ENCODE results near the gene MRPS7.
"Not testable (repeated sequence)": the region's sequence is repeated elsewhere in the genome, so short reads cannot be mapped to it uniquely, and the experiment has no call there.

MRPS7 gene

DNA sequence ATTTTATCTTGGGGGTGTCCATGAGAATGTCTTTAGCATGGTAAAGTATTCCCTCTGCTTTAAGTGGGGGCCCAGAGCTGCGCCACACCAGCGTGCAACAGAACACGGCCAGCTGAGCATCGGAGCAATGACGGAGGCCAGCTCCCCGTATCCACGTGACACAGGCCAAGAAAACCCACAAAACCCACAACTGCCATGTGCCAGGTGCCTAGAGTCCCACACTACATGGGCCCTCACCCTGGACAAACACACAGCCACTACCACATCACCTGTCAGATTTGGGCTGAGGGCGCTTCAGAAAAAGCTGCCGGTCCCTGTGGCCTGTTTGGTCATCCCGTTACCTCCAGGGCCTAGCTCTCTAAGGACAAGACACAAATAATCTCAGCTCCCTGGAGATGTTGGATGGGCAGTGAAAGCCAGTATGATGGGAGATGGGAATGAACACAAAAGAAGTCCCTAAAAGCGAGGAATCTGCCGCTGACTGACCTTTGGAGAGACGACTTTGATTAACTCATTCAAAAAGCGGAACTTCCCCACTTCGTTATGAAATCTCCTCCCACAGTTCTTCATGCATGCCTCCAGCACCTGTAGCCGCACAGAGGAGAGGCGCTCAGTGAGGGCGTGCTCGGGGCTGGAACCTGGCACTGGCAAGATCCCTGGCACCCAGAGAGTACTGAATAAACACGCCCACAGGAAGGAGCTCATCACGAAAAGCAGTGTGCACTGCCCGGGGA lies 17.4 kb upstream of the MRPS7 start:
- no peak for DNase-seq

DNA sequence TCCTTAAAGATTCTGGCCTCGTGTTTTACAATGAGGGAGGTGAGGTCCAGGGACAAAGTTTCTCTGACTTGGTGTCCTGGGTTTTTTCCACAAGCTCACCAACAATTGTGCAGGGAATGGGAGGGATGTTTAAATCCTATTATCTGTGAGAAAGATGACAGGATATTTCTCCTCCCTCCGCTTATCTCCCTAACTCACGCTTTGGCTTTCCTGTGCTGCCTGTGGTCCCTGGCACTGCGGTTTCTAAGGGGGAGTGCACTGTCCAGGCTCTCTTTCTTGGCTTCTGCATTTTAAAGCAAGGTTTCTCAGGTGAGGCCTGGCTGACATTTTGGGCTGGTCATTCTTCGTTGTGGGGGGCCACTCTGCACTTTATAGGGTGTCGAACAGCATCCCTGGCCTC lies 16.7 kb upstream of the MRPS7 start:
- DNase-seq = no peak

DNA sequence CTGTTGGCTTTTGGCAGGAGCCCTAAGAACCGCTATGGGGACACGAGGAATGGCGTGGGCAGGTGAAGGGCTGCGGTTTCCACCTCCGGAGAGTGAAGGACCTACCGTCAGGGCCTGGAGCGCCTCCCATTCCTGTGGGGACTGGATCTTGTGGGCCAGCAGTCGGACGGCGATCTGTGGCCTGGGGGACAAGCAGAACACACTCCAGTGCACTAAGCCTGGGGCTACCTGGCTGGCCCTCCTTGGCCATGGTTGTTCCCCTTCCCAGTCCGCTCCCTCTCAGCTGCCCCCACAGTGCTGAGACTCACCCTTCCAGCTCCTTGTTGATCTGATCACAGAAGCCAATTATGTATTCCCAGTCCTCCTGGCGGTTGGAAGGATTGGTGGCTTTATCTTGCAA lies 15.3 kb upstream of the MRPS7 start:
- DNase-seq = no peak

DNA sequence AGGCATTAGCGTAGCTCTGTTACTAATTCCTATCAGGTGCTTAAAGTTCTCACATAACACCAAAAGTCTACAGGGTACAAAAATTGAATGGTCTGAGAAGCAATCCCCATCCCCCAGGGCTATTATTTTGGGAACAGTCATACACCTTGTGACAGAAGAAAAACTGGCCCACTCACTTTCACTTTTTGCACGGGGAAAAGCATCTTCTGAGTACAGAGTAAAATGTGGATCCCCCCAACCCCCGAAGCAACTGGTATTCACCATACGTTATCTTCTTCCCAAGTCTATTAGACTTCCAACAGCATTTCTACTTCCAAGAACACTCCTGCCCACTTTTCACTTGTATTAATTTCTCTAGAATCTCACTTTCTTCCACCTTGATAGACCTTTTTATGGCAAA lies 12.1 kb upstream of the MRPS7 start:
- no peak for DNase-seq

DNA sequence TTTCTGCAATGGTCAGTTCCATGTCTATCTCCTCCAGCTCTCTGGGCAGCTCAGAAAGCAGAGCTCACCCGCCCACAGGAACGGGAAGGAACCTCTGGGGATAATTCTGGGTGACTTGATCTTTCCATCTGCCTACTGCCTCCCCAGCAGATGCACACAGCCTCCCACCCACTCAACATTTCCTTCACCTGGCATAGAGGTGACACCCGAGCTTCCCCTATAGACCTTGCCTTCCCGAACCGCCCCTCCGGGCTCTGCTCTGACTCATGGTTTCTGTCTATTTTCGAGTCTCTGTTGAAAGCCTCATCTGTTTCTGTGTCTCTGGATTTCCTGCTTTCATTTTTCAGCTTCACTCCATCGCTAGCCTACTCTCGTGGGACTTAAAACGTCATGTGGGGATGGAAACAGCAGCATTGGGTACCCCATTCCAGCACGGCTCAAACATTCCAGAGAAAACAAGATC lies 11.6 kb upstream of the MRPS7 start:
- peak; percentile 74 for DNase-seq

DNA sequence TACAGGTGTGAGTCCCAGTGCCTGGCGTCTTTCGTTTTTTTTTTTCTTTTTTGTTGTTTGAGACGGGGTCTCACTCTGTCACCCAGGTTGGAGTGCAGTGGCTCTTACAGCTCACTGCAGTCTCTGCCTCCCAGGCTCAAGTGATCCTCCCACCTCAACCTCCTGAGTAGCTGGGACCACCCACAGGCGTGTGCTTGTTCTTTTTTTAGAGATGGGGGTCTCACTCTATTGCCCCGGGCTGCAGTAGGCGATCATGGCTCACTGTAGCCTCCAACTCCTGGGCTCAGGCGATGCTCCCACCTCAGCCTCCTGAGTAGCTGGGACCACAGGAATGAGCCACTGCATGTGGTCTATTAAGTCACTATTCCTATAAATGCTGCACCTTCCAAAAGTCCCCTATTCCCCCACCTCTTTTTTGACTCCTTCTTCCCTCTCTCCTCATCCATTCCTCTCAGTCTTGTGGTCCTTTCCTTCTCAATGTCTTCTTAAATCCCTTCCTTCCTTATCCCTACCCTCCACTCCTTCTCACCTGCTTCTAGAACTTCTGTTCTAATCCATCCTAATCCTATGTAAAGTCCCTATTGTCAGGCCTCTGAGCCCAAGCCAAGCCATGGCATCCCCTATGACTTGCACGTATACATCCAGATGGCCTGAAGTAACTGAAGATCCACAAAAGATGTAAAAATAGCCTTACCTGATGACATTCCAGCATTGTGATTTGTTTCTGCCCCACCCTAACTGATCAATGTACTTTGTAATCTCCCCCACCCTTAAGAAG lies 9.5 kb upstream of the MRPS7 start:
- DNase-seq = no peak

DNA sequence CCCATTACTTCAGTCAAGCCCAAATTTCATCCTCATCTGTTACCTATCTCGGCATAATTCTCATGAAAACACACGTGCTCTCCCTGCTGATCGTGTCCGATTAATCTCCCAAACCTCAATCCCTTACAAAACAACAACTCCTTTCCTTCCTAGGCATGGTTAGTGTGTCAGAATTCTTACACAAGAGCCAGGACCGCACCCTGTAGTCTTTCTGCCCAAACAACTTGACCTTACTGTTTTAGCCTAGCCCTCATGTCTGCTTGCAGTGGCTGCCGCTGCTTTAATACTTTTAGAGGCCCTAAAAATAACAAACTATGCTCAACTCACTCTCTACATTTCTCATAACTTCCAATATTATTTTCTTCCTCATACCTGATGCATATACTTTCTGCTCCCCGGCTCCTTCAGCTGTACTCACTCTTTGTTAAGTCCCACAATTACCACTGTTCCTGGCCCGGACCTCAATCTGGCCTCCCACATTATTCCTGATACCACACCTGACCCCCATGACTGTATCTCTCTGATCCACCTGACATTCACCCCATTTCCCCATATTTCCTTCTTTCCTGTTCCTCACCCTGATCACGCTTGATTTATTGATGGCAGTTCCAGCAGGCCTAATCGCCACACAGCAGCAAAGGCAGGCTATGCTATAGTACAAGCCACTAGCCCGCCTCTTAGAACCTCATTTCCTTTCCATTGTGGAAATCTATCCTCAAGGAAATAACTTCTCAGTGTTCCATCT lies 5.6 kb upstream of the MRPS7 start:
- DNase-seq = not testable (repeated sequence)

DNA sequence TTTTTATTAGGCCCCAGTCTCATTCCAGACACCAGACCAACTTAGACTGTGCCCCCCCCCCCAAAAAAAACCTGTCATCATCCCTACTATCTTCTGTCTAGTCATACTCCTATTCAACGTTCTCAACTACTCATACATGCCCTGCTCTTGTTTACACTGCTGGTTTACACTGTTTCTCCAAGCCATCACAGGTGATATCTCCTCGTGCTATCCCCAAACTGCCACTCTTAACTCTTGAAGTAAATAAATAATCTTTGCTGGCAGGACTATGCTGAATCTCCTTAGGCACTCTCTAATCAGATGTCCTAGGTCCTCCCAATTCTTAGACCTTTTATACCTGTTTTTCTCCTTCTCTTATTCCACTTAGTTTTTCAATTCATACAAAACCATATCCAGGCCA lies 4.5 kb upstream of the MRPS7 start:
- DNase-seq = not testable (repeated sequence)

DNA sequence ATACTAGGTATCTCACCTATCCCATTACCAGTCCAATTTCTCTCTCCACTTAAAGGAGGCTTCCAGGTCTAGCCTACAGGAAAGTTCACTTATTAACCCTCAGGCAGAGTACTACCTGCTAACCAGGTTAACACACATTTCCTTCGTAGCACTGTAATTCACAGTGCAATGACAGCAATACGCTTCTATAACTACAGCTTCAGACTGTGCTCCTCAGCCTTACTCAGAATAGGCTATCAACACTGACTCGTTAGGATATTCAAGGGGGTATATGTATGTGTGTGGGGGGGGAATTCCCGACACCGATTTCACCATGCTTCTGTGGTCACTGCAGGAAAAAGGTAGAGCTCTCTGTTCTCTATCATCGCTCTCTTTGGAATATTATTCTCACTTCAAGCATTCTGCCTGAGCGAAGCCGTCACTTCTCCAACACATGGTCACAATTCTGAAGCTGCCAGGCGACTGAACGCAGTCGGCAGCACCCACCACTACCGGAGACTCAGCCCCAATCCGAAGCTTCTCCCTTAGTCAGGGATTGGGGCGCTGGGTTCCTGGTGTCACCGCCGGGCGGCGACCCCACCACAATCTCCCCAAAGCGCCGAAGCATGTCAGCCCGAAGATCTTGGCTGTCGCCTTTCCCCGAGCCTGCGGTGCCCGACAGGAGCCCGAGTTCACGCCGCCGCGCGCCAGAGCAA lies 891 bp upstream of the MRPS7 start:
- DNase-seq = peak; percentile 40

DNA sequence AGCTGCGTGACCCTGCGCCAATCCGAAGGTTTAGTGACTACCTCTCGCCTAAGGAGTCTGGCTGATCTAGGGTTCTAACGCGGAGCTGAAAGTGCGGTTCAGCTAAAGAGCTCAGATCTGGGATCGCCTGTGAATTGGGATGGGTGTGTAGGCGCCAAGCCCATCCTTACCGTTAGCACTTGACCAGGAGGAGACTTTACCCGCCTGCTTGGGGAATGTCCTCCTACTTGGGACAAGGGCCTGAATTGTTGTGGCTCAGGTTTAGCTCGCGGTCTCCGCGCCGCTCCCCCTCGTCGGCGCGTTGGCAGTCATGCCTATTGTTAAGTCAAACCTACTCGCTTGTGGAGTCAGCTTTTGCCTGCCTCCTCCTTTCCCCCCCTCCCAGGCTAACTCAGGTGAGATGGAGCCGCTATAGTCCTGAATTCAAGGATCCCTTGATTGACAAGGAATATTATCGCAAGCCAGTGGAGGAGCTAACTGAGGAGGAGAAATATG lies 480 bp downstream of the MRPS7 start:
- DNase-seq = no peak

DNA sequence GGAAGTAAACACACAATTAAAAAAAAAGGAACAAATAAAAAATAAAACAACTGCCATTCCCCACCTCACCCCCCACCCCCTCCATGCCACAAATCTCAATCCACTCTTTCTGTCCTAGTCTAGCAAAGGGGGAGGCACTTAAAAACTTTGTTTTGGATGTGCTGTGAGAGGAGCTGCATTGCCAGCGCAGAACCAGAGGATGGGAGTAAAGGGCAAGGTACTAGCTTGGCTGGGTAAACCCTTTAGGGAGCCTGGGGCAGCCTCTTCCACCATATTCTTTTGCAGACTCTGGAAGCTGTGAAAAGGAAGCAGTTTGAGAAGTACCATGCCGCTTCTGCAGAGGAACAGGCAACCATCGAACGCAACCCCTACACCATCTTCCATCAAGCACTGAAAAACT lies 1.4 kb downstream of the MRPS7 start:
- DNase-seq = no peak

DNA sequence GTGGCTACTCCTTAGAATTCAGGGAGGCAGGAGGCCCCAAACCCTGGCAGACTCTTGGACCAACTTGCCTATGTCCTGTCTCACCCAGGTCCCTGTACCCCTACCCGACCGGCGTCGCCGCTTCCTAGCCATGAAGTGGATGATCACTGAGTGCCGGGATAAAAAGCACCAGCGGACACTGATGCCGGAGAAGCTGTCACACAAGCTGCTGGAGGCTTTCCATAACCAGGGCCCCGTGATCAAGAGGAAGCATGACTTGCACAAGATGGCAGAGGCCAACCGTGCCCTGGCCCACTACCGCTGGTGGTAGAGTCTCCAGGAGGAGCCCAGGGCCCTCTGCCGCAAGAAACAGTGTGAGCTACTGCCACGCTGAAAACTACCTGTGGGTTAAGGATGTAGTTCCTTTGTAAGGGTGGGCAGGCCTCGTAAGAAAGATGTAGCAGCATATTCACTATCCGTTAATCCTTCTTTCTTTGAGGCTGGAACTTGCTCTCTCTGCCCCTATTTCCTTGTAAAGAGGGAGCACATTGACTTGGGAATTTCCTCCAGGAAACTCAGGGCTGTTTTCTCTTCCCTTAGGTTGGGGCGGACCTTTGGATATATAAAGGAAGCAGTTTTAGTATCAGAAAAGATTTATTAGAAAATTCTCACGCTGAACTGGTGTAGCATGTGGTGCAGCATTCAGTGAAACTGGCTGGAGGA lies 4.1 kb downstream of the MRPS7 start:
- DNase-seq = no peak

DNA sequence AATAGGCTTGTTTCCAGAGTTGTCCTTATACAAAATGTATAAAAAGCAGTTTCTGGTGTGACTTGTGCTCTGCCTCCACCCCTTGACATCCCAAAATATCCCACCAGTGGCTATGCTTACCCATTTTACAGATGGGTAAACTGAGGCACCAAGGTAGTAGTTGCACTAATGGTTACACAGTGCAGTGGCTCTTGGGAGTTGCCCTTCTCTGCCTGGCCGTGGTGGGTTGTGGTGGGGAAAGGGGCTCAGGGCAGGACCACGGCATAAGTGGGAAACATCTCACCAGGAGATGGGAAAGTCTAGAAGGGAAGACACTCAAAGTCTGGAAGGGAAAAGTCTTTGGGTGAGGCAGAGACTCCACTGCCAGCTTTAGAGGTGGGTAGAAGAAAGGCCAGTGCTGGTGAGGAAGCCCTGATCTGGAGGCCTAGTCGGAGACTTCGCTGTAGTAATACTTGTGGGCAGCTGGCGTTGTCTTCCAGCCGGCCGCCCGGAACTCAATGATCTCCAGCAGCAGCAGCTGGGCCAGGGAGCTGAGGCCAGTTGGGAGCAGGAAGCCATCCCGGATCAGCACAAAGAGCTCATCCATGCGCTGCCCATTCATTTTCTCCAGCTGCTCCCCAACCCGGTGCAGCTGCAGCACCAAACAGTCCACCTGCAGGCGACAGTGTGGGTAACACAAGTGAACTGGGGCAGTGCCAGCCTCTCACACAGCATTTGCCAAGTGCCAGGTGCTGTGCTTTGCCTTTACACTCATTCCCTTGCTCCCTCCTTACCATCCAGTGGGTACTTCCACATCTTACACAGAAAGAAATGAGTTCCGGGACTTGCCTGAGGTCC lies 4.9 kb downstream of the MRPS7 start:
- DNase-seq = no peak

DNA sequence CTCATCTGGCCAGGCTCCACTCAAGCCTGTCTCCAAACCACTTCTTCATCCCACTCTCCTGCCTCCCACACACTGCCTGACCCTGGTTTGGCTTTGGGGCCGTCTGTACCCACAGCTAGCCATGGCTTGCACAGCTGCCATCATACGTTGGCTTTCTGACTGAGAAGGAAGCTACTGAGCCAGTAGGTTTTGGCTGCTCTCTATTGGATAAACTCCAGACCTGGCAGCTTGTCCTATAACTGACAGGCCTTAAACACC lies 5.4 kb downstream of the MRPS7 start:
- DNase-seq = no peak

DNA sequence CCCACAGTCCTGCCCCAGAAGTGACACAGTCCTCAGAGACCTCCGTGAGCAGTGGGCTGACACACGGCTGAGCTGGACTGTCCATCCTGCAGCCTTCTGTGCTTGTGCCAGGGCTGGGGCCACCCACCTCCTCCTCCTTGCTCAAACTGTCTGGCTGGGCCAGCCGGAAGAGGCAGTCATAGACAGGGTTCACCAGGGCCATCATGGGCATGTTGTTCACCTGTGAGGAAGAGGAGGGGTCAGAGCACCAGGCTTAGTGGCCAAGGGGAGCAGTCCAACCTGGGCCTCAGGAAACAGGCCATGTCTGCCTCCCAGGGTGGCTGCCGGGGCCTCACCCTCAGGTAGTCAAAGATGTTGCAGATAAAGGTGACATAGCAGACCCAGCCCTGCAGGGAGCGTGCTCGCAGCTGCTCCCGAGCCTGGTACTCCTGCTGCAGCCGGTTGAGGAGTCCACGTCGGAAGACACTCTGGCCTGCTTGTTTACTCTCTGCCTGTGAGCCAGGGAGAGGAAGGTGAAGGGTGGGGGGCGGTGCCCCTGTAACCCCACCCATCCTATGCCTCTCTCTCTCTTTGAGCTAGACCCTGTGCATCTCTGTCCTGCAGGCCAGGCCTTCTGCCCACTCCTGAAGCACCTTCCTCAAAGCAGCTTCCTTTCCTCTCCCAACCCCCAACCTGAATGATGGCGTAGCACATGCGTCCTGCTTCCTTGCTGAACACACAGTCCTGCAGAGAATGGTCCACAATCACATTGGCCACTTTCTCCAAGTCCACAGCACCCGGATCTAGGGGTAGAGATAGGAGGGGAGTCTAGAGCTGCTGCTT lies 5.9 kb downstream of the MRPS7 start:
- DNase-seq = no peak

DNA sequence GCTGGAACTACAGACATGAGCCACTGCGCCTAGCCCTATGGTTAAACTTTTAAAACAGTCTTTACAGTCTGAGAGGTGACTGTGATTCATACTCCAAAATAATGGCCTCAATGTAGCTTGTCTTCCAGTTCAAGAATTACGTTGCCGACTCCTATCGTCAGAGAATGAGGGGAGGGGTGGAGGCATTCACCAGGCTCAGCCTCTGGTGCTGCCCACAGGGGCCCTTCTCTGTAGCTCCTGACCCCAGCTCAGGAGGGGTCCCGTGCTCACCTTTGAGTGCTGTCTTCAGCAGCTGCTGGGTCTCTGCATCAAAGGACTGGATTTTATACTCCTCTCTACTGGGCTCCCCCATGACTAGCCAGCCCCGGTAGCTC lies 8.2 kb downstream of the MRPS7 start:
- no peak for DNase-seq

DNA sequence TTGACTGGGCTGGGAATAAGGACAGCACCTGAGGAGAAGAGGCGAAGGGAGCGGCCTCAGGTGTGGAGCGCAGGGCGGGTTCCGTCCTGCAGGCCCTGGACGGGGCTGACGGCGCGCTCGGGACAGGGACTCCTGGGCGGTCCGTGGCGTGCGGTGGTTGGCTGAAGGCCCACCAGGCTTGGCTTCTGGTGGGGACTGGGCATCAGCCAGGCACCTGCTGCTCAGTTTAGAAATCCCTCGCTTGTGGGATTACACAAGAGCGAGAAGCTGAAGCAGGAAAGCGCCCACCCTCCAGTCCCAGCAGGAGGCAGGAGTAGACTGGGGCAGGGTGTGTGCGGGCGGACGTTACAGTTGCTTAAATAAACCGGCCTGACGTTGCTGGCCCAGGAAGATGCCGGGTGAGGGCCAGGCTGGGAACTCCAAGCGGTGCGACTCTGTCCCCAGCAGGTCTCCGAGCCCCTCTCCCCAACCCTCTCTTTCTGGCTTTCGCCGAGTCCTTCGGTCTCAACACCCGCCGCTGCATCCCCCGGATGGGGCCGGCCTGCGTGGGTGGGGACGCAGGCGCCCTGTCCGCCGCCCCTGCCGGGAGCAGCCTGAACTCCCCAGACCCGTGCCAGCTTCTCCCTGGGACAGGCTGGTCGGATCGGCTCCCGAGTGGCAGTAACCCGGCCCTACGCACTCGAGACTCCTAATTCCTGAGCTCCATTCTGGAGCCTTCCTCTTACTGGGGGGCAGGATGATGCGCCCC lies 8.7 kb downstream of the MRPS7 start:
- peak; percentile 32 for DNase-seq

DNA sequence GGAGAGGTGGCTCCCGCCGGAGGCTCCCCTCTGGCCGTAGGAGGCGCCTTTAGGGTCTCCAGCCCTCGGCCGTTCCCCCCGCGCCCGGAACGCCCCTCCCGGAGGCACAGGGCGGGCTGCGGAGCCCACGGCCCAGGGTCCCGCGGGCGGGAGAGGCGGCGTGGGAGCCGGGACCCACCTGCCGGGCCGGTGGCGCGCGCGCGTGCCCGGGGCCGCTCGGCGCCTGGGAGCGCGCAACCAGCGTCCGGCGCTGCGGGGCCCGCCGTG lies 9.2 kb downstream of the MRPS7 start, which contains the start of gene MIF4GD:
MIF4GD (minus strand) TSS at position 266 of the 267 bp plus-strand sequence. CDS start 1,036 bp downstream, outside the sequence.
- DNase-seq = no peak

DNA sequence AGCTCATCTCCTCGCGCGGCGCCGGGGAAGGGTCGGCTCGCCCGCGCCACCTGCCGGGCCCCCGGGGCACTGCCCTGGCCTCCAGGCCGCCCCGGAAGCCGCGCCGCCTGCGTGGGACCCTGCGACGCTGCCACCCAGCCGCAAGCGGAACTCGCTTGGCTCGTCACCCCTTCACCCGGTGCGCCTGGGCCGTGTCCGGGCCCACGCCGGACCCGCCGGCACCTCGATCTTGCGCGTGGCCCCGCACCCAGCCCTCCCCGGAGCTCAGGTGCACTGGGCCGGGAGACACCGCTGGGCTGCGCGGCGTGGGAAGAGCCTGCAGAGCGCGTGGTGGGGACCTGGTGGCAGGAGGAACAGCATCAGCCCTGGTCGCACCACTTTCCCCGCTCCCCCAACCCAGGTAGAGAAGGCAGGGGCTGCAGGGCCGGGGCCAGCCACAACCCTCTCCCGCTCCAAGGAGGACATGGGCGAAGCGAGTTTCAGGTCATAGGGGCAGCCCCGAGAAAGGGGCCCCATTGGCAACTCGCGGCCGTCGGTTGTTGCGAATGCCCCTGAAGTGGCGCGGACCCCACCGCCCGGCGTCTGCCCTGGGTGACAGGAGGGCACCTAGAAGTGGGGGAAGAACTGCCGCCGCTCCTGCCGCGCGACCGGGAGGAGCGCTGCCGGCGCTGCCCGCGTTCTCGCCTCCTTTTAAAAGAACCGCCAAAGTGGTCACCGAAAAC lies 9.7 kb downstream of the MRPS7 start:
- DNase-seq = peak; percentile 84

Measured in activated CD4-positive, alpha-beta T cell treated with anti-CD3 and anti-CD28 coated beads, Interleukin-2, amount 50 U/mL, for 1 hour (primary cell).